ENCODE results near the gene SCEL.
"Not testable (repeated sequence)": the region's sequence is repeated elsewhere in the genome, so short reads cannot be mapped to it uniquely, and the experiment has no call there.

Gene SCEL

DNA sequence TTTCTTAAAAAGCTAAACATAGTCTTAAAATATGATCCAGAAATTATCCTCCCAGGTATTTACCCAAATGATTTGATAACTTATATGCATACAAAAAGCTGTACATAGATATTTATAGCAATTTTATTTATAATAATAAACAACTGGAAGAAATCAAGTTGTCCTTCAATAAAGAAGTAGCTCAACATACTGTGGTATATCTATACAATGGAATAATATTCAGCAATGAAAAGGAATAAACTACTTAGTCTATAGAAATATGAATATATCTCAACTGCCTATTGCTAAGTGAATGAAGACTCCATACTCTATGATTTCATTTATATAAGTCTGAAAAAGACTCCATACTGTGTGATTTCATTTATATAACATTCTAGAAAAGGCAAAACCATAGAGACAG lies 114.9 kb downstream of the SCEL start:
- in situ Hi-C loops (cut with MboI; ENCODE audit: low sequenced_read_pairs), result no loop called here

DNA sequence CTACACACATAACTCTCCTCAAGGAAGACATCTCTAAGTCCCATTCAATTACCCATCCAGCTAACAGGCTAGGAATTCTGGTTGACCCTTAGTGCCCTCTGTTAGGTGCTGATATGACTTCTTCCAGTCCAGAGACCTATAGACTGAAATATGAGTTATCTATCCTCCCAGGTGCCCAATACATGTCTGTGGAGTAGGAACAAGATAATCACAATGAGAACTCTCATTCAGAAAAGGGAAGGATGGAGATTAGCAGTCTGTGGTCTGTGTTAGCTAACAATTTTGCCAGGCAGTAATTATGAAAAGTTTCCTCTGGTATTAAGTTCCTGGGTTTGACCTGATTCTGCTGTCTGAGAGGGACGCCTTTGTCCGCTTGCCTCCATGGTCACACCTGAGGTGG lies 117.8 kb downstream of the SCEL start:
- in situ Hi-C loops (cut with MboI; ENCODE audit: low sequenced_read_pairs), result no loop called here

DNA sequence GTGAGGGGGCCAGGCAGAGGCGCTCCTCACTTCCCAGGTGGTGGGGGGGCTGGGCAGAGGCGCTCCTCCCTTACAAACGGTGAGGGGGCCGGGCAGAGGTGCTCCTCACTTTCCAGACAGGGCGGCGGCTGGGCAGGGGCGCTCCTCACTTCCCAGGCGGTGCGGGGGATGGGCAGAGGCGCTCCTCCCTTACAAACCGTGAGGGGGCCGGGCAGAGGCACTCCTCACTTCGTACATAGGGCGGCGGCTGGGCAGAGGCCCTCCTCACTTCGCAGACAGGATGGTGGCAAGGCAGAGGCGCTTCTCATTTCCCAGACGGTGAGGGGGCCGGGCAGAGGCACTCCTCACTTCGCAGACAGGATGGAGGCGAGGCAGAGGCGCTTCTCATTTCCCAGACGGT lies 124.5 kb downstream of the SCEL start:
- in situ Hi-C loops (cut with MboI; ENCODE audit: low sequenced_read_pairs), result not testable (repeated sequence)

DNA sequence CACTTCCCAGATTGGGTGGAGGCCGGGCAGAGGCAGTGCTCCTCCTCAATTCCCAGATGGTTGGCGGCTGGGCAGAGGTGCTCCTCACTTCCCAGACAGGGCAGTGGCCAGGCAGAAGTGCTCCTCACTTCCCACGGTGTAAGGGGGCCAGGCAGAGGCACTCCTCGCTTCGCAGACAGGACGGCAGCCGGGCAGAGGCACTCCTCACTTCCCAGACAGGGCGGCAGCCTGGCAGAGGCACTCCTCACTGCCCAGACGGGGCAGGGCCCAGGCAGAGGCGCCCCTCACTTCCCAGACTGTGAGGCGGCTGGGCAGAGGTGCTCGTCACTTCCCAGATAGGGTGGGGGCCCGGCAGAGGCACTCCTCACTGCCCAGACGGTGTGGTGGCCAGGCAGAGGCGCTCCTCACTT lies 125.3 kb downstream of the SCEL start:
- in situ Hi-C loops (cut with MboI; ENCODE audit: low sequenced_read_pairs), result no loop called here

DNA sequence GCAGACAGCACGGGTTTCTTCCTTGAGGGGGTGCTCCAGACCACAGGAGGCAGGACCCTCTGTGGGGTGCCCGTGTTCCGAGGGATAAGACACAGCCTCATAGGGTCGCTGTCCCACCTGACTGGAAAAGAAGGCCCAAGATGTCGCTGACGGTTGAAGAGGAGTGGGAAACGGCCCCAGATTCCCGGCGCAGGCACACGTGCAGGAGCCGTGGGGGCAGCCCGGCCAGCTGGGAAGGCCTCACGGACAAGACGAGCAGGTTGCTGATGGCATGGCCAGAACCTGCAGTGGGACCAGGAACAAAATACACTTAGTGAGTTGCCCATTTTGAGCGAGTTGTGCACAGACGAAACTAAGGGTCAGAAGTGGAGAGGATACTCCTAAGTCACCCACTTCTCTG lies 126.8 kb downstream of the SCEL start:
- in situ Hi-C loops (cut with MboI; ENCODE audit: low sequenced_read_pairs), result not testable (repeated sequence)

DNA sequence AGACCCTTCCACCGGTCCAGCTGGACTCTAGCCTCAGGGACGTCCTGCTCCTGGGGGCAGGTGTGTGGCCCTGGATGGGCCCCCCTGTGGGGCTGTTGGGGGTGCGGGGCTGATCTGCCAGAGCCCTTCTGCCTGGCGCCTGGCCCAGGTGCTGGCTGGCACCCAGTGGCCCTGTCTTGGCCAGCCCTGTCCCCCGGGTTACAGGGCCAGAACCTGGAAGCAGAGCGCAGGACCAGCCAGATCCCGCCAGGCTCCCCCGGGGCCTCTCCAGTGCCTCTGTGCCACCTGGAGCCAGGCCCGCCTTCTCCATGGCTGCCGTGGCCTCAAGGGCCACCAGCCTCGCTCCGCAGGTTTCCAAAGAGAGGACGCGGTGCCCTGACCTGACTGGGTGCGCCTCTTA lies 127.3 kb downstream of the SCEL start:
- in situ Hi-C loops (cut with MboI; ENCODE audit: low sequenced_read_pairs), result not testable (repeated sequence)

DNA sequence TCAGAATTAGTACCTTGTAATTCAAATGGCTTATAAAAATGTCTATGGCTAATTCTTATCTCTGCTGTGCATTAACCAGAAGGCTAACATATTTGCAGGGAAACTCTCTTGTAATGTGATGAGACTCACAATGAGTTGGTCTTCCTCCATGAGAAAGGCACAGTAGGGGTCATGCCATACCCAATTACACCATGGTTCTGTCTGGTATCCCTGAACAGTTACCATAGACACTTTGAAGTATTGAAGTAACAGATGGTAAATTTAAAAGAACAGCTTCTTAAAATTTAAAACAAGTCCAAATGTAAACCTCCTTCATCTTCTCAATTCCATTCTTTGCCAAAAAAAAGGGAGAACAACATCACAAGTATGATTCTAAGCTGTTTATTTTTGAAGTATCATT lies 139.3 kb downstream of the SCEL start:
- in situ Hi-C loops (cut with MboI; ENCODE audit: low sequenced_read_pairs), result no loop called here

DNA sequence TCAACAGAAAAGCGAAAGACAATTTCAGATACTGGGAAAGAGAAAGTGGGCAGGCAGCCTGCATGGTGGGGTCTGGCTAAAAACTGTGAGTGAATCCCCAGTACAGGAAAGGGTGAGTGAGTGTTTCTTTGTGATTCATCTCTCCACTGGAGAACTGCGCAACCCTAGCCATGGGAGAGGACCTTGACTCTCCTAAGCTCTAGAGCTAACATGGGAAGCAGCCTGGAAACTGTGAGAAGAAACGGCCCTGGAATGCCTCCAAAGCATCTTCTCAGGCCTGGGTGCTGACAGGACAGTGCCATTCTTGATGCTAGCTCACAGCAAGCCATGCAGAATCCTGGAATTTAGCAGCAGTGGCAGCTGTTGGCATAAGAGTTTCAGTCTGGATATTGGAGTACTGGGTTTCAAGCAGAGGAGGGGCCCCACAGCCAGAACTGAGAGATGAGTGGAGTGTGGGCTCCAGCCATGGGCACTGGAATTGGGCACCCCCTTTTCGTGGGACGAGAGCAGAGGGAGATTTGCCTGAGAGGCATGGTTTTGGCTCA lies 143.3 kb downstream of the SCEL start:
- in situ Hi-C loops (cut with MboI; ENCODE audit: low sequenced_read_pairs), result no loop called here

DNA sequence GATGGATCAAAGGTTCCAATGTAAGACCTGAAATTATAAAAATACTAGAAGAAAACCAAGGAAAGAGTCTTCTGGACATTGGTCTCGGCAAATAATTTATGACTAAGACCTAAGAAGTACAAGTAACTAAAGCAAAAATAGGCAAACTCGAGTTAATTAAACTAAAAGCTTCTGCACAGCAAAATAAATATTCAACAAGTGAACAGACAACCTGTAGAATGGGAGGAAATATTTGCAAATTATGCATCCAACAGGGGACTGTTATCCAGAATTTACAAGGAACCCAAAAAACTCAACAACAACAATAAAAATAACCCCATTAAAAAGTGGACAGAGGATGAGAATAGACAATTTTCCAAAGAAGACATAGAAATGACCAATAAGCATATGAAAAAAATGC lies 152.3 kb downstream of the SCEL start:
- in situ Hi-C loops (cut with MboI; ENCODE audit: low sequenced_read_pairs), result no loop called here

DNA sequence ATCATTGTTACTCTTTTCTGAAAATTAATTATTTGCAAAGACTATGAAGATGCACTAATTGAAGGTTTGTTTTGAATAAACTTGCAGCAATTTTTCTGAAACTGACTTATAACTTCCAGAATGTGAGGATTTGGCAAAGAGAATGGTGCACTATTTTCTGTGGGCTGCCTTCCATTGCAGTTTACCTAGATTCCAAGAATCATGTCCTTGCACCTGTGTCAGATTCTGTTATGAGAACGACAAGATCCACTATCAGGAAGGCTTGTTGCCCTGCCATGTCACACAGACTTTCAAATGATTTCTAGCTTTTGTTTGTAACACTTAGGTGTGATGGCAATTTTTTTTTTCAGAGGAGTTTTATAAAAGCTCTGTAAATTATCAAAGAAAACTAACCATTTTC lies 156.4 kb downstream of the SCEL start:
- in situ Hi-C loops (cut with MboI; ENCODE audit: low sequenced_read_pairs), result no loop called here

DNA sequence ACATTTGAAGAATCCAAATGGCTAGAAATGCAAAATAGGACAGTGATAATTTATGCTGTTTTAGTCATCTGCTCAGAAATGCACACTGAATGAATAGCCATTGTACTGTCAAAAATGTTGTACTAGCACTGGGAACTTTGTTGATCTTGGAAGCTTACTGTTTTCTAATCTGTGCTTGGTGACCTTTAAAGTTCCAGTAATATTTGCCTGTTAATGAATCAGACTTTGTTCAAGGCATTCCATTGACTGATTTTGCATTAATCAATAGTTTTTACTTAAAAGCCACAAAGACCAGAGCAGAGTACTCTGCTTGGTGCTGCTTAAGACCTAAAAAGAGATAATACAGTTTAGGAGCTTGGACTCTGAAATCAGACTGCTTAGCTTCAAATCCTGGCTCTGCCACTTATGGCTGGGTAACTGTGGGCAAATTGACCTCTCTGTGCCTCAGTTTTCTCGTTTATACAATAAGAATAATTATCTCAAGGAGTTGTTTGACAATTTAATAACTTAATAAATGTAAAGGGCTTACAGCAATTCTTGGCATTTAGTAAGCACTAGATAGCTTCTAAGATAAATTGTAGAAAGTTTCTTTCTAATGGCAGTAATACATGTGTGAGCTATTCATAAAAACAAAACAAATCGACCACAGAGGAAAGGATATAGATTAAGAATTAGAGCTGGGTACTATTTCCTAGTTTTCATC lies 157.4 kb downstream of the SCEL start:
- in situ Hi-C loops (cut with MboI; ENCODE audit: low sequenced_read_pairs), result no loop called here

DNA sequence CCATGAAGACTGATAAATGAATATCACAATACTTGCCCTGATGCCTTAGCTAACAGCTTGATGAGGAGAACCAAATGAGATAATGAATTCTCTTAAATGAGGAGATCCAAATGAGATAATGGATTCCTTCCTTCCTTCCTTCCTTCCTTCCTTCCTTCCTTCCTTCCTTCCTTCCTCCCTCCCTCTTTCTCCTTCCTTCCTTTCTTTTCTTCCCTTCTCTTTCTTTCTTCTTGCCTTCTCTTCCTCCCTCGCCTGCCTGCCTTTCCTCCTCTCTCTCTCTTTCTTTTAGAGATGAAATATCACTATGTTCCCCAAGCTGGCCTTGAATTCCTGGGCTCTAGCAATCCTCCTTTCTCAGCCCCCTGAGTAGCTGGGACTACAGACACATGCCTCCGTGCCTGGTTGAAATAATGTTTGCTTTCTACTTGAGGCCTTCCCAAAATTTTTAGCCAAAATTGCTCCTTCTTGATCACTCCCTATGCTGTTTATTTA lies 158.0 kb downstream of the SCEL start:
- in situ Hi-C loops (cut with MboI; ENCODE audit: low sequenced_read_pairs), result no loop called here

All from HL-60/S4 treated with phorbol 12-myristate 13-acetate at 8.2 ng/mL for 4 days and 3 days (cell line).